Neural cell (in vitro differentiated cells): ENCODE data around the gene CRYGN. TPM values are rescaled to one million over a fixed set of nuclear protein-coding genes. Genes with fewer than 3 reads are reported as not detected.

ENCODE experiments used
- H2AFZ ChIP-seq: fragments of 200-600, 300-800 bp; sonication (generic), shearing (Covaris generic); 2 replicates; pipeline ENCODE4 v1.6.0; 2014; ENCODE audit warnings: low read depth, mild to moderate bottlenecking, antibody characterized with exemption, low read length, moderate library complexity
- H3F3A ChIP-seq: fragments of 200-600 bp; shearing (Covaris generic); 2 replicates; pipeline ENCODE4 v1.6.1; 2016; ENCODE audit warnings: mild to moderate bottlenecking, moderate library complexity, mixed read lengths, antibody characterized with exemption, low read length; ENCODE audit not compliant: insufficient read depth, poor library complexity, severe bottlenecking
- H3K27ac ChIP-seq: fragments of 200-600, 300-800 bp; sonication (generic), shearing (Covaris generic); 2 replicates; pipeline ENCODE4 v1.5.1; 2014; ENCODE audit warnings: mild to moderate bottlenecking, low read length, moderate library complexity
- H3K27me3 ChIP-seq: fragments of 300-800, 200-600 bp; sonication (generic), shearing (Covaris generic); 2 replicates; pipeline ENCODE4 v1.6.0; 2014; ENCODE audit warnings: mild to moderate bottlenecking, low read depth, low read length, moderate library complexity; ENCODE audit not compliant: insufficient read depth
- H3K36me3 ChIP-seq: fragments of 300-800, 200-600 bp; sonication (generic), shearing (Covaris generic); 2 replicates; pipeline ENCODE4 v1.5.1; 2014; ENCODE audit warnings: mild to moderate bottlenecking, antibody characterized with exemption, low read length, moderate library complexity; ENCODE audit not compliant: insufficient read depth
- H3K4me2 ChIP-seq: fragments of 300-800, 200-600 bp; sonication (generic), shearing (Covaris generic); 2 replicates; pipeline ENCODE4 v1.6.0; 2014; ENCODE audit warnings: mild to moderate bottlenecking, low read length
- H3K4me3 ChIP-seq: fragments of 300-800, 200-600 bp; sonication (generic), shearing (Covaris generic); 2 replicates; pipeline ENCODE4 v1.5.1; 2014; ENCODE audit warnings: mild to moderate bottlenecking, low read length, moderate library complexity
- H3K79me2 ChIP-seq: fragments of 200-600 bp; shearing (Covaris generic); replicated peaks from 2 replicates; pipeline ENCODE4 v1.6.0; 2014; ENCODE audit warnings: mild to moderate bottlenecking, low read length, moderate library complexity; ENCODE audit not compliant: insufficient read depth
- H3K9ac ChIP-seq: fragments of 300-800, 200-600 bp; sonication (generic), shearing (Covaris generic); 2 replicates; pipeline ENCODE4 v1.6.1; 2016; ENCODE audit warnings: mild to moderate bottlenecking, low read length, mixed read lengths
- H3K9me2 ChIP-seq: fragments of 200-600 bp; shearing (Covaris generic); 2 replicates; pipeline ENCODE4 v1.6.1; 2016; ENCODE audit warnings: mild to moderate bottlenecking, low read length, mixed read lengths; ENCODE audit not compliant: insufficient read depth
- H3K9me3 ChIP-seq: fragments of 200-600, 300-800 bp; sonication (generic), shearing (Covaris generic); 2 replicates; pipeline ENCODE4 v1.6.1; 2016; ENCODE audit warnings: mild to moderate bottlenecking, mixed run types, low read length, moderate library complexity, mixed read lengths
- H4K20me1 ChIP-seq: fragments of 200-600 bp; shearing (Covaris generic); 2 replicates; pipeline ENCODE4 v1.6.1; 2016; ENCODE audit warnings: mild to moderate bottlenecking, mixed run types; ENCODE audit not compliant: insufficient read depth
- EP300 ChIP-seq: fragments of 450-650 bp; conservative IDR thresholded peaks from 2 replicates; pipeline ENCODE4 v1.6.1; 2014; ENCODE audit warnings: antibody characterized with exemption, mild to moderate bottlenecking, moderate library complexity; ENCODE audit not compliant: poor library complexity, severe bottlenecking
- EZH2 ChIP-seq: fragments of 200-600, 300-800 bp; shearing (Covaris generic), sonication (generic); IDR thresholded peaks from 2 replicates; pipeline ENCODE4 v1.6.1; 2014; ENCODE audit warnings: antibody characterized with exemption, low read length, borderline replicate concordance, mild to moderate bottlenecking; ENCODE audit not compliant: insufficient read depth, poor library complexity, severe bottlenecking
- MXI1 ChIP-seq: fragments of 450-650 bp; conservative IDR thresholded peaks from 2 replicates; pipeline ENCODE4 v1.6.1; 2014; ENCODE audit warnings: antibody characterized with exemption, mild to moderate bottlenecking; ENCODE audit not compliant: poor library complexity, severe bottlenecking
- POLR2AphosphoS5 ChIP-seq: IDR thresholded peaks from 2 replicates; pipeline ENCODE4 v1.6.1; 2012
- RAD21 ChIP-seq: fragments of 450-650 bp; conservative IDR thresholded peaks from 2 replicates; pipeline ENCODE4 v1.6.1; 2014; ENCODE audit warnings: antibody characterized with exemption, mild to moderate bottlenecking, moderate library complexity
- REST ChIP-seq: IDR thresholded peaks from 2 replicates; pipeline ENCODE4 v1.6.1; 2012; ENCODE audit warnings: borderline replicate concordance
- SMC3 ChIP-seq: fragments of 450-650 bp; conservative IDR thresholded peaks from 2 replicates; pipeline ENCODE4 v1.6.1; 2014; ENCODE audit warnings: antibody characterized with exemption, mild to moderate bottlenecking, moderate library complexity; ENCODE audit not compliant: poor library complexity
- TAF1 ChIP-seq: IDR thresholded peaks from 2 replicates; pipeline ENCODE4 v1.6.1; 2012; ENCODE audit warnings: low read depth
- polyA plus RNA-seq: library from polyadenylated mRNA; depleted of rRNA; stranded (reverse); fragments of >200 nt; gene quantifications from 2 replicates; pipeline ENCODE4 v1.2.3, GENCODE V29; 2014
- TF ChIP-seq, protein P1 (sequence below): fragments of 450-650 bp; IDR thresholded peaks from 2 replicates; pipeline ENCODE4 v1.5.1; 2014; ENCODE audit warnings: antibody characterized with exemption, mild to moderate bottlenecking, moderate library complexity; ENCODE audit not compliant: poor library complexity, severe bottlenecking

The CRYGN gene
- polyA plus RNA-seq, 1 donor from 2014 or later: not detected

DNA sequence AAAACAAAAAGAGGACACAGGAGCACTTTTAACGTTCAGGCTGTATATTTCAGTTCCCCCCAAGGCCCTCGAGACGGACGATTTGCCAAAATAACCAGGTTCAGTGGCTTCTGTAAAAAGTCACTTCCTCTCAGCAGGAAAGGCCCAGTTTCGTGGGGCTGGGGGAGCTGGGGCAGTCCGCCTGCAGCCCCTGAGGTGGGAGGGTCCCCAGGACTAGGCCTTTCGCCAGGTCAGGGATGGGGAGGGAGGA lies 58.9 kb downstream of the CRYGN start:
- Histone ChIP-seq H3K4me3 (no peak overlapping the region), H2AFZ (no peak overlapping the region), H3K36me3 (no peaks in the 10 kb centered on the region), H3K79me2 (no peaks in the 10 kb centered on the region), H3K27me3 (peaks cover 19% of the 10 kb centered on the region), H3K27ac (no peak overlapping the region), H4K20me1 (no peaks in the 10 kb centered on the region), H3K9me3 (no peaks in the 10 kb centered on the region), H3K4me2 (no peak overlapping the region), H3F3A (no peaks in the 10 kb centered on the region), H3K9ac (no peak overlapping the region), H3K9me2 (no peaks in the 10 kb centered on the region)
- TF ChIP-seq REST: no peak
- TF ChIP-seq POLR2AphosphoS5: no peak
- TF ChIP-seq, protein P1, sequence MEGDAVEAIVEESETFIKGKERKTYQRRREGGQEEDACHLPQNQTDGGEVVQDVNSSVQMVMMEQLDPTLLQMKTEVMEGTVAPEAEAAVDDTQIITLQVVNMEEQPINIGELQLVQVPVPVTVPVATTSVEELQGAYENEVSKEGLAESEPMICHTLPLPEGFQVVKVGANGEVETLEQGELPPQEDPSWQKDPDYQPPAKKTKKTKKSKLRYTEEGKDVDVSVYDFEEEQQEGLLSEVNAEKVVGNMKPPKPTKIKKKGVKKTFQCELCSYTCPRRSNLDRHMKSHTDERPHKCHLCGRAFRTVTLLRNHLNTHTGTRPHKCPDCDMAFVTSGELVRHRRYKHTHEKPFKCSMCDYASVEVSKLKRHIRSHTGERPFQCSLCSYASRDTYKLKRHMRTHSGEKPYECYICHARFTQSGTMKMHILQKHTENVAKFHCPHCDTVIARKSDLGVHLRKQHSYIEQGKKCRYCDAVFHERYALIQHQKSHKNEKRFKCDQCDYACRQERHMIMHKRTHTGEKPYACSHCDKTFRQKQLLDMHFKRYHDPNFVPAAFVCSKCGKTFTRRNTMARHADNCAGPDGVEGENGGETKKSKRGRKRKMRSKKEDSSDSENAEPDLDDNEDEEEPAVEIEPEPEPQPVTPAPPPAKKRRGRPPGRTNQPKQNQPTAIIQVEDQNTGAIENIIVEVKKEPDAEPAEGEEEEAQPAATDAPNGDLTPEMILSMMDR: no peak
- no peak for TF ChIP-seq TAF1
- TF ChIP-seq EP300: no peak
- TF ChIP-seq MXI1: no peak
- no peak for TF ChIP-seq EZH2
- TF ChIP-seq RAD21: no peak
- TF ChIP-seq SMC3: no peak

DNA sequence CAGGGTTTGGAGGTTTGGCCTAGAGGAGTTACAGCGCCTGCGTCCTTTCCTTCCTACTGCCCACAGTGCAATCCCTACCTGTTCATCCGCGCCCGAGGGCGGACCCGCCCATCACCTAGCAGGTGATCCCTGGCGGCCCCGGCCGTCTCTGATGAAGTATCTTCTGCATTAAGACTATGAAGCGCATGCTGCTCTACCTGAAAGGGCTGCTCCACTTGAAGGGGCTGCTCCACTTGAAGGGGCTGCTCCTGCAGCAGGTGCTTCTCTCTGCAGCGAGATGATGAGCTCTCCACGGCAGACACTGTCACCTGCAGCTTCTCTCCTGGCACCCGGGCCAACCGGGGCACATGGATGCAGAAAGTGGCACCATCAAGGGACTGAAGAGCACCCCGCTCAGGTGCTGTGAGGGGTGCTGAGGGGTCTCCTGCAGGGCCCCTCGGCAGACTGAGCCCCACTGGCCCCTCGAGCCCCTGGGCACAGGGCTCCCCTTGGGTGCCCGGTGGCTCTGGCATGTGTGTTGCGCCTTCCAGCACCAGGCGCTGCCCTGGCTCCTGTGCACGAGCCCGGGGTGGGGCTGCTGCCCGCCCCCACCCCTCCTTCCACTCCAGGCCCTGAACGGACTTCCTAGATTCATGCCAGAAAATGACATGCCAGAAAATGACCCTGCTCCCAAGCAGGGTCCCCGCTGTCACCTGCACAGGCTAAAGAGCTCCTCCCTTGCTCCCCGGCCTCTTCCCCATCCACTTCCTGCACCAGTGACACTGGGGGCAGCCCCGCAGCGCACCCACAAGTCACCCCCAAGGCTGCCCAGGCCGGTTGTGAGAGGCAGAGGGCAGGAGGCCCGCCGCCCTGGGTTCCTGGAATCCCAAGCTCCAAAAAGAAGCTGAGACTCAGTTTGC lies 59.5 kb downstream of the CRYGN start:
- no peak overlapping the region for H3K27ac ChIP-seq
- H3K4me2 ChIP-seq: no peak overlapping the region
- H3K9me3 ChIP-seq: no peaks in the 10 kb centered on the region
- H3F3A ChIP-seq: no peaks in the 10 kb centered on the region
- H3K9me2 ChIP-seq: no peaks in the 10 kb centered on the region
- no peaks in the 10 kb centered on the region for H4K20me1 ChIP-seq
- no peak overlapping the region for H2AFZ ChIP-seq
- H3K79me2 ChIP-seq: no peaks in the 10 kb centered on the region
- TF ChIP-seq POLR2AphosphoS5: no peak
- TF ChIP-seq EZH2: no peak
- TF ChIP-seq MXI1: no peak
- TF ChIP-seq, protein P1: no peak
- no peak for TF ChIP-seq REST
- TF ChIP-seq RAD21: no peak
- no peak overlapping the region for H3K4me3 ChIP-seq
- H3K36me3 ChIP-seq: no peaks in the 10 kb centered on the region
- H3K27me3 ChIP-seq: peaks cover 19% of the 10 kb centered on the region
- H3K9ac ChIP-seq: no peak overlapping the region
